A172 (cell line): Measurements from ENCODE around the gene CLCNKA. TPM values are rescaled to one million over a fixed set of nuclear protein-coding genes. Genes with fewer than 3 reads are reported as not detected.
"Not testable (repeated sequence)": the region's sequence is repeated elsewhere in the genome, so short reads cannot be mapped to it uniquely, and the experiment has no call there.

Source experiments
- DNase-seq: peaks from one replicate; pipeline ENCODE4 v3.0.0-alpha.2; 2015; ENCODE audit warnings: low spot score
- total RNA-seq: library from RNA; depleted of rRNA; stranded (reverse); fragments of >200 nt; shearing (Covaris generic); gene quantifications from 2 replicates; pipeline ENCODE4 v1.2.3, GENCODE V29; 2014

Gene CLCNKA
- total RNA-seq, 1 experiment from 2014 or later = not detected

DNA sequence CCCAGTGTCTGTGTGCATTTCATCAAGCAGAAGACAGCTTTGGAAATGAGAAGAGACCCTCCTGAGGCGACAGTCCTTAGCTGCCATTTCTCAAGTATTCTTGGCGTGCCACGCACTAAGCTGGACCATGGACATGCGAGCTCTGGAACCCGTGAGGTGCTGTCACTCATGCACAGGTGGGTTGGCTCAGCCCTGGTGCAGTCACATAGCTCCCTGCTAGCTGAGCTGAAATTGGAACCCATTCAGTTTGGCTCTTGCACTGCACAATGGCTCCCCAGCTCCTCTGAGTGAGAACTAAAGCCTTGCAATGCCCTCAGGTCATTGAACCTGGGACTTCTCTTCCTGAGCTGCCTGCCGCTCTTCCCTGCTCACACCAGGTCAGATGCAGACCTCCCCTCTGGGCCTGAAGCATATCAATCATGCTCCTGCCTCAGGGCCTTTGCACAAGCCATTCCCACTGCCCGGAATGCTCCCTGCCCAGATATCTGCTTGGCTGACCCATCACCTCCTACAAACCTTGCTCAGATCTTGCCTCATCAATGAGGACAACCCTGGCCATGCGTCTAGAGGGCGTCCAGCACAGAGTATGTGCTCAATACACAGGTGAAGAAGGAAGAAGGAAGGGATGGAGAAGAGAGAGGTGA lies 24.1 kb upstream of the CLCNKA start:
- no peak for DNase-seq

DNA sequence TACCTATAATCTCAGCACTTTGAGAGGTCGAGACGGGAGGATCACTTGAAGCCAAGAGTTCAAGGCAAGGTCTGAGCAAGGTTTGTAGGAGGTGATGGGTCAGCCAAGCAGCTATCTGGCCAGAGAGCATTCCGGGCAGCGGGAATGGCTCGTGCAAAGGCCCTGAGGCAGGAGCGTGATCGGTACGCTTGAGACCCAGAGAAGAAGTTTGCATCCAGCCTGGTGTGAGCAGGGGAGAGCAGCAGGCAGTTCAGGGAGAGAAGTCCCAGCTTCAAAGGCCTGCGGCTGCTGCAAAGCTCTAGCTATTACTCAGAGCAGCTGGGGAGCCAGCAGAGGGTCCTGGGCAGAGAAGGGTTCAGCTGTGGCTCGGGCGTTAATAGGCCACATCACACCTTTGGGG lies 22.9 kb upstream of the CLCNKA start:
- DNase-seq = no peak

DNA sequence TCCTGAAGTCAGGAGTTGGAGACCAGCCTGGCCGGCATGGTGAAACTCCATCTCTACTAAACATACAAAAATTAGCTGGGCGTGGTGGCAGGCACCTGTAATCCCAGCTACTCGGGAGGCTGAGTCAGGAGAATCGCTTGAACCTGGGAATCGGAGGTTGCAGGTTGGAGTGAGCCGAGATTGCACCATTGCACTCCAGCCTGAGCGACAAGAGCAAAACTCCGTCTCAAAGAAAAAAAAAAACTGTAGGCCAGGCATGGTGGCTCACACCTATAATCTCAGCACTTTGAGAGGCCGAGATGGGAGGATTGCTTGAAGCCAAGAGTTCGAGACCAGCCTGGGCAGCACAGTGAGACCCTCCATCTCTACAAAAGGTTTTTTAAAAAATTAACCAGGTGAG lies 20.6 kb upstream of the CLCNKA start:
- not testable (repeated sequence) for DNase-seq

DNA sequence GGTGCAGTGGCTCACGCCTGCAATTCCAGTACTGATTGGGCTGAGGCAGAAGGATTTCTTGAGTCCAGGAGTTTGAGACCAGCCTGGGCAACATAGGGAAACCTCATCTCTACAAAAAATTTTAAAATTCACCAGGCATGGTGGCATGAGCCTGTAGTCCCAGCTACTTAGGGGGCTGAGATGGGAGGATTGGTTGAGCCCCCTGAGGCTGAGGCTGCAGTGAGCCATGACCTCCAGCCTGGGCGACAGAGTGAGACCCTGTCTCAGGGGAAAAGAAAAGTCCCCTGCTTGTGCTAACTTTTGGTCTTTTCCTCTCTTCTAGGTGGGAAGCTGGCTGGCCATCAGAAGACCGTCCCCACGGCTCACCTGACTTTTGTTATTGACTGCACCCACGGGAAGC lies 16.2 kb upstream of the CLCNKA start:
- DNase-seq = no peak

DNA sequence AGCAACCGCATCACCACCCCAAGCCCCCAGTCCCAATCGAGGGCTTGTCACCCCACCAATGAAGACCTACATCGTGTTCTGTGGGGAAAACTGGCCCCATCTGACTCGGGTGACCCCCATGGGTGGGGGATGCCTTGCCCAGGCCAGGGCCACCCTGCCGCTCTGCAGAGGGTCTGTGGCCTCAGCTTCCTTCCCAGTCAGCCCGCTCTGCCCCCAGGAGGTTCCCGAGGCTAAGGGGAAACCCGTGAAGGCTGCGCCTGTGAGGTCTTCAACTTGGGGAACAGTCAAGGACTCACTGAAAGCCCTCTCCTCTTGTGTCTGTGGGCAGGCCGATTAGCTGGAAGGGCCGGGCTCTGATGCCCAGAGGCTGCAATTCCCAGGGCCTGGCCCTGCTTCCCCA lies 15.8 kb upstream of the CLCNKA start:
- no peak for DNase-seq

DNA sequence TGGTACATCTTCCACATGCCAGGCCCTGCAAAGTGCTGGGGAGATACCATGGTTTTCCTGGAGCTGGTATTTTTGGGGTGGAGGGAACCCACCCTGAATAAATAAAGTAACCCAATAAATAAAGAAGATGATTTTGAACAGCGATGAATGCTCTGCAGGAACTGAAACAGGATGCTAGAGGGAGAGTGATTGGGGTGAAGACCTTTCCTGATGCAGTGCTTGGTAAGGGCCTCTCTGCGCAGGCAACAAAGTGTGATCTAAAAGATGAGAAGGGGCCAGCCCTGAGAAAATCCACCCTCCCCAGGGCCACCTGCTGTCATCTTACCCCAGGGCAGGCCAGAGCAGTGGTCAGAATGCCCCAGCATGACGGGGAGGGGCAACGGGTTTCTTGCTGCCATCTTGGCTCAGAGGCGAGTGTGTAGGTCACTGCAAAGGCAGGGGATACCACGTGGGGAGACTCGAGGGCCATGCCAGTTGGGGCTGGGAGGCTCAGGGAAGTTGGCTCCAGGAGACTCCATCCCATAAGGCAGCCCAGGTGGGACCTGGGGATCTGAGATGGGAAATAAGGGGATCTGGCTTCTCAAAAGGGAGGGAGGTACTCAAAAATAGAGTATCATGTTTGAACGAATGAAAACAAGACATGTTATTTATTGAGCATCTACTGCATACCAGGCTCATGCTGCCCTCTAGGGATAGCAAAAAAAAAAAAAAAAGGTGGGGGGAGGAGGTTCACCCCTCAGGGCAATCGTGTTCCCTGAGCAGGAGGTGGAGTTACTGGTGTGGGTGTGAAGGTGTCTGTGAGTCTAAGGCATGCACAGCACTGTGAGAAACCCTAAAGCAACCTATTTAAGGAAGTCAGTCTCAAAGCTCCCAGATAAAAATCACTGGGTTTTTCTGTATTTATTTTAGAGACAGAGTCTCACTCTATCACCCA lies 15.0 kb upstream of the CLCNKA start:
- peak; percentile 40 for DNase-seq

DNA sequence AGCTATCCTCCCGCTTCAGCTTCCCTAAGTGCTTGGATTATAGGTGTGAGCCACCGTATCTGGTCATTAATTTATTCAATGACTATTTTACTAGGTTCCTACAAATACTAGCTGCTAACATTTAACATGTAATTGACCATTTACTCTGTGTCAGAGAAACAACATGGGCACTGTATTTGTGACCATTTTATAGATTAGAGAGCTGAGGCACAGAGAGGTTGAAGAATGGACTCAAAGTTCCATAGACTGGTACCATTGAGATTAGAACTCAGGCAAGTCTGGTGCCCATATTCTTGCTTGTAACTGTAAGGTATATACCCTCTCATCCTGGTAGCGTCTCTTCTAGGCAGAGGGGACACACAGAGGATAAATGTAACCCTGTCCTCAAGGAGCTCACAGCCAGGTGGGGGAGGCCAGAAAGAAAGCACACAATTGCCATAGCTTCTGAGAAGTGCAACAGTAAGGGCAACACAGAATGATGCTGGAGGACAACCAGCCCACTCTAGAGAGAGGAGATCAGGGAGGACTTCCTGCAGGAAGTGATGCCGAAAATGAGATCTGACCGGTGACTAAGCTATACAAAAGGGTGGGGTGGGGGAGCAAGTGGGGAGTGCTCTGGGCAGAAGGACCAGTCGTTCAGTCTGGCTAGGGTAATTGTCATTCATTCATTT lies 14.0 kb upstream of the CLCNKA start:
- DNase-seq = no peak

DNA sequence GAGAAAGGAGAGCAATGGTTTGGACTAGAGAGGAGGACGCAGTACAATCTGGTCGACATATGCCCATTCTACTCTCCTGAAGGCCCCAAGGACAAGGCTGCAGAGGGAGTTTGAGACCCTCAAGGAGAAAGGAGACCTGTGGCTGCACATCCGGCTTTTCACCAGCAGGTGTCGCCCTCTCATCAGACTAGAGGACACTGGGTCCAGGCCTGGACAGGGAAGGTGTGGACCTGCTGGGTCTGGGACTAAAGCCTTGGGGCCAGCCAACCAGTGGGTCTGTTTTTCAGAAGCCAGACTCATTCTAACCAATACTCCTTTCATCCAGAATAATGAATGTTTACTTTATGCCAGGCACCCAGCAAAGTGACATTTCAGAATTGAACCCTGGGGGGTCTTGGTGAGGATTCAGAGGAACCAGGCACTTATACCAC lies 12.8 kb upstream of the CLCNKA start:
- DNase-seq = peak; percentile 40

DNA sequence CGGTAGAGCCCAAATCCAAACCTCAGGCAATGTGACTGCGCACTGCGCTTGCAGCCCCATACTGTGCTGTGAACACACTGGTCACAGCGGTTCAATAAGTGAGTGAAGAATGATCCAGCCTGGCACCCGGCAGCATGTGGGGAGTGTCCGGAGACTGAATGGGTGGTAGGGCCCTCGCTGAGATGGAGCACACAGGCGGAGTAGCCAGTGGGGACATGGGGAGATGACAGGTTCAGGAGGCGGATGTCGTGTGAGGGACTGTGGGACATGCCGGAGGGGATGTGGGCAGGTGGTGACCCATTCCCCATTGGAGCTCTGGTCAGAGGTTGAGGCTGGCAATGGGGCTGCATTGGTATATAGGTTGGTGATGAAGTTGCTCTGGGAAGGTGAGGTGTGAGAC lies 12.2 kb upstream of the CLCNKA start:
- DNase-seq = no peak

DNA sequence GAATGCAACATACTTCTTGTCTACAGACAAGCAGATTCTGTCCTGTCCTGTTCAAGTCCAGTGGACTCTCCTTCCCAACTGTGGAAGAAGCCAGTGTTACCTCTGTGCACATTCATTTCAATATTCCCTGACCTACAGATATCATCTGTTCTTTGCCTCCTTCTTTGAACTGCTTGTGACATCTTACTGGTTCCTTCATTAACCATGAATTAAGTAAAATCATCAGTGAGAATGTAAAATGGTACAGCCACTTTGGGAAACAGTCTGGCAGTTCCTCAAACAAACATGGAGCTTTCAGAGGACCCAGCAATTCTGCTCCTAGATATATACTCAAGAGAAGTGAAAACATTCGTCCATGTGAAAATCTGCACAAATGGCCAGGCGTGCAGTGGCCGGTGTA lies 11.0 kb upstream of the CLCNKA start:
- no peak for DNase-seq

DNA sequence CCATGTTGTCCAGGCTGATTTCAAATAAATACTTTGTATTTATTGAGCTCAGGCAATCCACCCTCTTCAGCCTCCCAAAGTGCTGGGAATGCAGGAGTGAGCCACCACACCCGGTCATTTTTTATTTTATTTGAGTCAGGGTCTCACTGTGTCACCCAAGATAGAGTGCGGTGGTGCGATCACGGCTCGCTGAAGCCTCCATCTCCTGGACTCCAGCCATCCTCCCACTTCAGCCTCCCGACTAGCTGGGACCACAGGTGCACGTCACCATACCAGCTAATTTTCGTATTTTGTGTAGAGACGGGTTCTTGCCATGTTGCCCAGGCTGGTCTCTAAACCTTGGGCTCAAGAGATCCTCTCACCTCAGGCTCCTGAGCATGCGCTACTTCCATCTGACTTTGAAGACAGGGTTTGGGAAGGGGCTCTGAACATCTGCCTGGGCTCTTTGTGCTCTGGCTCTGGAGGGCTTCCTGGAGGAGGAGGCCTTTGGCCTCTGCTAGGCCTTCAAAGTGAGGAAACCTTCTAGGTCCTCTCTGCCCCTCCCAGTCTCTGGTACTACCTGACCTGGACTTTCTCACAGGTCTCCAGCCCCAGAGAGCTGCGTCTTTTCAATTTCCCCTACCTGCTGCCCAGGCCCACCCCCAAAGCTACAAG lies 9.8 kb upstream of the CLCNKA start:
- DNase-seq = no peak

DNA sequence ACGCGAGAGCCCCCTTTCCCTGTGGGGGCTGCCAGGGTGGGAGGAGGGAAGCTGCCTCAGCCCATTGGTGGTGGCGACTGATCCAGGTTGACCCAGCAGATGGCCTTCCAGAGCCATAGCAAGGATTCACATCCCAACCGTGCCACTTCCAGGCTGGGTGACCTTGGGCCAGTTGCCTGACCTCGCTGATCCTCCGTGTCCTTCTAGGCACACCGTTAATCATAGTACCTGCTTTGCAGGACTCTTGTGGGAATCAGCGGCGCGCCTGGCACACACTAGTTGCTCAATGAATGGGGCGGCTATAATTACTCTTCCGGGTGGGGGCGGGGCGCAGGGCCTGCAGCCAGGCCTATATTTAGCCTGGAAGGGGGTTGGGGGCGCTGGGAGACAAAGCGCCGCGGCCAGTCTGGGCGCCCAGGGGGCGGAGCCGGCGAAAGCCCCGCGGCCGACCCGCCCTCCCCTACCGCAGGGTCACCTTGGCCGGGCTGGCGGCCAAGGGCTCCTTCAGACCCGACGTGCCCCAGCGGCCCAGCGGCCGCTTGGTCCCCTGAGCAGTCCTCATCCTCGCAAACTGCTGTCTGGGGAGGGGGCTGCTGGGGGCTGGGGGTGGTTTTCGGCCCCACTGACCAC lies 9.1 kb upstream of the CLCNKA start:
- peak; percentile 55 for DNase-seq

DNA sequence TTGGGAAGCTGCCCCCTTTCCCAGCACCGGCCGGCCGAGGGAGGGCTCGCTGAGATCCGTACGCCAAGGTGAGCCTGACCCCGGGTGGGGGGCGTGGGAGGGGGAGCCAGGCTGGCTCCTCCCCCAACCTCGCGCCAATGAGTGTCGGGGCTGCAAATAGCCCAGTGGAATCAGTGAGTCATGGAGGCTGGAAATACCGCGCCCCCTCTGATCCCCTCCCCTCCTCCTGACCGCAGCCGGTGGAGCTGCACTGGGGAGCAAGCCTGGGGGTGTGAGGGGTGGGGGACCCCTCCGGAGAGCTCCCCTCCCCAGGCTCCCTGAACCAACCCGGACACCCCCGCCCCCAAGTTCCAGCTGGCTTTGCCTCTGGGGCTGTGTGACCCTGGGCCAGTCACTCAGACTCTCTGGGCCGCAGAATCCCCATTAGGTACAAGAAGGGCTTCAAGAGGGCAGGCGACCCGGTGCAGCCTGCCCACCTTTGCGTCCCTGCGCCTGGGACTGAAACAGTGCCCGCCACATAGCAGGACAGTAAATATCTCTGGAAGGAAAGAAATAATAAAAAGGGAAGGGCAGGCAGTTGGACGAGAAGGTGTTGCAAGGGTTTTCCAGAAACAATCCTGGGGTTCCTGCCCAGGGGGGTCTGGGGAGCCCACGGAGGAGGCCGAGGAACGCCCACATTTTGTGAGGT lies 8.5 kb upstream of the CLCNKA start:
- DNase-seq = peak; percentile 66

DNA sequence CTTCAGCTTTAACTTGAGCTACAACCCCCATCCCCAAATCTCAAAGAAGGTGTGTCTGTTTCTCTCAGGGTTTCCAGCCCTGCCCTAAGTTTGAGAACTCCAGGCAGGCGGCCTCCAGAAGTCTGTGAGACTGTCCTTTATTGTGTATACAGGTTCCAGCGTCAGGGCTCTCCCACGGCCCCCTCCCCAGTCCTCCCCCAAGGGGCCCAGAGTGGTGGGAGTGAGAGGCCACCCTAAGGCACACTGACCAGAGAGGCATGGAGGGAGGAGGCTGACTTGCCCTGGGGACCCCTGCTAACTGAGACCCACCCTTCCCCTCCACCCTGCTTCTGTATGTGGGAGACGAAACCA lies 8.0 kb upstream of the CLCNKA start:
- no peak for DNase-seq

DNA sequence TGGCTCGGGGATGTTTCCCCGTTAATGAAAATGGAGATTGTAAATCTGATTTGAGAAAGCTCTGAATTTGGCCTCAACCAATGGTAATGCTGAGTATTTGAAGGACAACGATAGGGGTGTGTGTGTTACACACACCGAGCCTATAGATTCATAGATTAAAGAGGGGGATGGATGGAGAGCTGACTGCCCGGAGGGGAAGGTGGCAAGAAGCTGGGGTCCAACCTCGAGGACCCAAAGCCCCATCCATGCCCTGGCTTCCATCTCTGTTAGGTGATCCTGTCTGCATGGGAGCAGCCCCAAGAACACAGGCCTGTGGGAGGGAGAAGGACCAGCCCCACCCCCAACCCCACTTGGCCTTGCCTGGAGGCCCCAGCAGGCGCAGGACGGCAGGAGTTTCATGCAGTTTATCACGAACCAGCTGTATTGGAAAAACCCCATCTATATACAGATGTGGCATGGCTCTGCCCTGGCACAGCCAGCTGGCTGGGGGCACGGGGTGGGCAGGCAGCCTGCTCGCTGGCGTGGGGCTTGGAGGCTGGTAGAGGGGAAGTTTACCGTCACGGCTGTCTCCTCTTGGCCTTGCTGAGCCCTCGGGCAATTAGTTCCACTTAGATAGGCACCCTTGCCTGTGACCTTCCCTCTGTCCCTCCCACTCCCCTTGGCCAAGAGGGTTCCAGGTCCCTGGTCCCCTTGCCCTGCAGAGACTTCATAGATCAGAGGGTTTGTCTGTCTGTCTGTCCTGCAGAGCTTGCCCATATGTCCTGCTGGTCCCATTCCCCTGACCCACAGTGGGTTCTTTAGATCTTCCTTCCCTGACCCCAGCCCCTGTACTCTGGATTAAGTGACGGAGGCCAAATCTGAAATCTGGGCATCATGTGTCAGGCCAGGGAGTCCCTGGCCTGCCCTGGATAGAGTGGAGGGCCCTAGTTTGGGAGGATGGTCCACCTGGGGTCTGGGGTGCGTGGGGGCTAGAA lies 7.0 kb upstream of the CLCNKA start:
- no peak for DNase-seq

DNA sequence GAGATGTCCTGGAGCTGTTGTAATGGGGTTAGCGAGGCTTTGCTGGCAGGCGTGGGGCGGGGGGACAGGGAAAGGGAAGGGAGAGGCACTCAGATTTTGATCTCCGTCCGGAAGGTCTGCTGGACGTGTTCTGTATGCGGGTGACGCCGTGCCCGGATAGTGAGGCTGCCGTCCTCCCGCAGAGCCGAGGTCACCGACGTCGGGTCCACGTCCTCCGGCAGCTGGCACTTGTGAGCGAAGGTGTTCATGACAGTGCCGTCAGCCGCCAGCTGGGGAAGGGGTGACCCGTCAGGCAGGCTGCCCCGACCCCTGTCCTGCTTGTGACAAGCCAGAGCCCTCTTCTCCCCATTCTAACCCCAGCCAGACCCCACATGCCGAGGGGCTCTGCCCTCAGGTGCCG lies 6.3 kb upstream of the CLCNKA start:
- no peak for DNase-seq

DNA sequence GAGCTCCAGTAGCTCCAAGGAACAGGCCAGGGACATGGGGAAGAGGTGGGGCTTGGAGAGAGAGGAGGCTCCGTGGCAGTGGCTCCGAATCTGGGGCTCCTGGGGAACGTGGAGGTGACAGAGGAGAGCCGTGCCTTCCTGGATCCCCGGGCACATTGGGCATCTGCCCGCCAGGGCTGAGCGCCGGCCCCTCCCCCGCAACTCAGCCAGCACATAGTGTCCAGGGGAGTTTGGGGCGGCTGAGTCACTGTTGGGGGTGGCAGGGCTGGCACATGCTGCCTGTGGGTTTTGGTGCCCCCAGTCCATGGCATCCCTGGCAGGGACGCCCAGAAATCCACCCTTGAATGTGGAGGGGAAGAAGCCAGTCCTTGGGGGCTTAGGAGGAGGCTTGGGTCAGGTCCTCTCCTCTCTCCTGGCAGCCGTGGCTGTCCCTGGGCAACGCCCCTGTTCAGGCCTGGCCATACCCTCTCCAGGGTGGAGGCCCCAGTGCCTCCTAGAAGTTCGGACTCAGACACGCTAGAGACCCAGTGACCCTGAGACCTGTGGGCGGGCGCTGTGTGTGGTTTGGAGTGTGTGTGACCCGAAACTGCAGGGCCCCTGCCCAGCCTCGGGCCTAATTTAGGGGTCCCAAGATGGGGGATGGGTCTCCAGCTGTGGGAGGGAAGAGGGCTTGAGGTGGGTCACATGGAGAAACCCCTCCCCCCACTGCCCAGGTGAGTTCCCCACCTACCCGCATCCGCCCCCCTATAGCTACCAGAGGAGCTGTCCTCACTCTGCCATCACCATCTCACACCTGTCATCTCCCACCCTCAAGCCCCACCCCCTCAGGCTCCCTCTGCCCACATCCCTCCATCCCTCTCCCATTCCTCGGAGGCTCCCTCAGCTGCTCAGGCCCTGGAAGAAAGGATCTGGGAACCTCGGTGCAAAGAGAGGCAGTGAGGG lies 5.6 kb upstream of the CLCNKA start:
- DNase-seq = peak; percentile 36

DNA sequence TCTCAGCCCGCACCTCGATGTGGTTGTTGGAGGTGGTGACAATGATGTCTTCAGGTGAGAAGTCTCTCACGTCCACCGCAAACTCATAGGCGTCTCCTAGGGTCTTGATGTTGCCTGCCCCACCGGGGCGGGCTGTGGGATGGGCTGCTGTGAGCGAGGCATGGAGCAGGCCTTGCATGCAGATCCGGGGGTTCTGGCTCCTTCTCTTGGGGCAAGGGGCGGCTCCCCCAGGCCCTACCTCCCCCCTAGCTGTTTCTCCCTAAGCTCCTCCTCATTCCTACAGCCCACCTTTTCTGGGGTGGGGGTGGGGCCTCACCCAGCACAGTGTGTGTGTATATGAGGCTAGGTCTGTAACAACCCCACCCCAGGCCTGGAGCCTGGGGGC lies 4.8 kb upstream of the CLCNKA start:
- no peak for DNase-seq
